Stomach (tissue), 4 donors: ENCODE results near the gene DNAH17.

Source experiments
- CTCF ChIP-seq, 7 experiments: fragments of 450-650 bp in 4 of 7; fragments of 200-600 bp in 3 of 7; sonication (generic) in 3 of 7; IDR thresholded peaks; one replicate each; pipeline ENCODE4 v1.5.1; 2016 to 2019; ENCODE audit warnings: antibody characterized with exemption in 7 of 7, control low read depth in 2 of 7, mild to moderate bottlenecking in 1 of 7
- POLR2A ChIP-seq, 4 donors: fragments of 450-650 bp; IDR thresholded peaks; one replicate each; pipeline ENCODE4 v1.6.1; 2016; ENCODE audit warnings: antibody characterized with exemption in 4 of 4, control low read depth in 2 of 4, mild to moderate bottlenecking in 1 of 4, moderate library complexity in 1 of 4
- POLR2AphosphoS5 ChIP-seq, 3 donors: sonication (generic); formaldehyde crosslinking; IDR thresholded peaks; one replicate each; pipeline ENCODE4 v1.6.1; 2016; ENCODE audit warnings: antibody characterized with exemption in 3 of 3

DNA sequence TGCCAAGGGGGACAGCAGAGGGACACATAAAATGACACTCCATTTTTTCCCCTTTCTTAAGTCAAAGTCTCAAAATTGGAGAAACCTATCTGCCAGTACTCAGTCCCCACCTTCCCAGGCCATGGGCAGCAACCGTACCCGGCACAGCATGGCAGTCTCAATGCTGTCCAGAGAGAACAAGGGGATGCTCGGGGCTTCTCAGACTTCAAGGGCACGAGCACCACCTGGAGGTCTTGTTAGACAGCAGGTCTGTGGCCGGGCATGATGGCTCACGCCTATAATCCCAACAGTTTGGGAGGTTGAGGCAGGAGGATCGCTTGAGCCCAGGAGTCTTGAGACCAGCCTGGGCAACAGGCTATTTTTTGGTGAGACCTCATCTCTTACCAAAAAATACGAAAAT, 3.2 kb downstream of the DNAH17 start:
- TF ChIP-seq POLR2A (IDR thresholded peaks at IDR 0.05) = no peak
- no peak for TF ChIP-seq CTCF (IDR thresholded peaks at IDR 0.05)
- TF ChIP-seq POLR2AphosphoS5 (IDR thresholded peaks at IDR 0.05) = no peak
